LNCAP (cell line): ENCODE data around the gene WBP2NL.

Experiments used
- TF ChIP-seq, protein P1 (sequence below): fragments of 450-650 bp; IDR thresholded peaks from 2 replicates; pipeline ENCODE4 v1.5.1; 2017; ENCODE audit warnings: mild to moderate bottlenecking

Gene WBP2NL

DNA sequence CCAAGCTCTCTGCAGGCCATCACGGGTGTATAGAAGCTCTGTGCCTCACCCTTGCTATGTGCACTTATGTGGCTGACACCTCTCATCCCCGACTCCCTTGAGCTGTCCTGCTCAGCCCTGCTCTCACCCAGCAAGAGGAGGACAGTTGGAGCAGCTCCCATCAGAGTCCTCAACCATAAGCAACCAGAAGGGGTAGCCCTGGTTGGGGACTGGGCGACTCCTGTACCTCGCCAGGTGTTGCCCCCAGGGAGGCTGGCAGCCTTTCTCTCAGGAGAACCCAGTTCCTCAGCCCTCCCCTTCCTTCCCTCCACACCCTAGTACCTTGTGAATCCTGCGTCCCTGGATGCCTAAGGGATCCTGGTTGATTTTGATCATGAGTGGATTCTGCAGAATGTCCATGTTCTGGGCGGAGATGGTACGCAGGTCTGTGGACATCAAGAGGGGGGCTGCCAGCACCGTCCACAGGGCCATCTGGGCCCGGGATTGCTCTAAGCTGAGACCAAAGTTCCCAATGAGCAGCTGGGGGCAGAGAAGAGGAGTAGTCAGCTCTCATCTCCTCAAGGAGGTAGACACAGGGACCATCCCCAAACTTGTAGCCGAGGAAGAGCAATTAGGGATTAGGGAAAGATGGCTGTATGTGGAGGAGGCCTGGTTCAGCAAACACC is 64.0 kb downstream of the WBP2NL start:
- TF ChIP-seq, protein P1, sequence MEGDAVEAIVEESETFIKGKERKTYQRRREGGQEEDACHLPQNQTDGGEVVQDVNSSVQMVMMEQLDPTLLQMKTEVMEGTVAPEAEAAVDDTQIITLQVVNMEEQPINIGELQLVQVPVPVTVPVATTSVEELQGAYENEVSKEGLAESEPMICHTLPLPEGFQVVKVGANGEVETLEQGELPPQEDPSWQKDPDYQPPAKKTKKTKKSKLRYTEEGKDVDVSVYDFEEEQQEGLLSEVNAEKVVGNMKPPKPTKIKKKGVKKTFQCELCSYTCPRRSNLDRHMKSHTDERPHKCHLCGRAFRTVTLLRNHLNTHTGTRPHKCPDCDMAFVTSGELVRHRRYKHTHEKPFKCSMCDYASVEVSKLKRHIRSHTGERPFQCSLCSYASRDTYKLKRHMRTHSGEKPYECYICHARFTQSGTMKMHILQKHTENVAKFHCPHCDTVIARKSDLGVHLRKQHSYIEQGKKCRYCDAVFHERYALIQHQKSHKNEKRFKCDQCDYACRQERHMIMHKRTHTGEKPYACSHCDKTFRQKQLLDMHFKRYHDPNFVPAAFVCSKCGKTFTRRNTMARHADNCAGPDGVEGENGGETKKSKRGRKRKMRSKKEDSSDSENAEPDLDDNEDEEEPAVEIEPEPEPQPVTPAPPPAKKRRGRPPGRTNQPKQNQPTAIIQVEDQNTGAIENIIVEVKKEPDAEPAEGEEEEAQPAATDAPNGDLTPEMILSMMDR: no peak

DNA sequence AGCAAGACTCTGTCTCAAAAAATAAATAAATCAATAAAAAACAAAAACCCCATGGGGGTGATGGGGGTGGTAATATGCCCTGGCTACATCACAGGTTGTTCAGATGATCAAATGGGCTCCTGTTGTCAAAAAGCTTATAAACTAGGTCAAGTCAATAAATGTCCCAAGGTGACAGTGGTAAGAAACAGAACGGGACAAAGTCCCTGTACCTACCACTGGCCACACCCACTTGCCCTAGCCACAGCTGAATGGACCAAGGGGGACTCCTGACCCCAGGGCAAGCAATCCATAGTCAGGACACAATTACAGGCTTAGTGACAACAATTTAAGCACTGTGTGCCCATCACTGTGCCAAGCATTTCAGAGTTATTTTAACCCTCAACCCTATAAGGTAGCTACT is 66.0 kb downstream of the WBP2NL start:
- TF ChIP-seq, protein P1: no peak

DNA sequence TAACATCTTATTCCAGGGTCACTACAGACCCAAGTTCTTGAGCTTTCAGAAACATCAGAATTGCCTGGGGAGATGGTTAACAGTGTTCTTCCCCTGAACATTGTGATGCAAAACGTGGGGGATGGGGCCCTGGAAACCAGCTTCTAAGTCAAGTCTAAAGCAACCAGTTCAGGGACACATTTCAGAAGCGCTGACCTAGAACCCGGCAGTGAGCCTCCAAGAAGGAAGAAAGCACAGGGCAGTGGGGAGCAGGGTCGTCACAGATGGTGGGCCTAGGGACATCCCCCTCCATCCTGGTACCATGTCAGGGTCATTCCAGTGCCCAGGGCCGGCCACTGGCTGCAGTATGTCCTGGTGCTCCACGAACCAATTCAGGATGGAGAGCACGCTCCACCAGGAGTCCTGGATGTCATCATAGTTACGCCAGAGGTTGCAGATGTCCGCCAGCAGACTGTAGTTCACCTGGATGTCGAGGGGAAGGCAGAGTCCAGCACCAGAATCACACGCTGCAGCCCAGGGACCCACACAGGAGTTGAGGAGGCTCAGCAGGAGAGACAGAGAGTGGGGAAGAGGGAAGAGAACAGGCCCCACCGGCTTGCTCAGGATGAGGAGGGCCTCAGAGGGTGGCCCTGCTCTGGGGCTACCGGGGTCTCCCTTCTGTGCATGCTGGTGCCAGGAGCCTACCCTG is 67.0 kb downstream of the WBP2NL start:
- TF ChIP-seq, protein P1: no peak

DNA sequence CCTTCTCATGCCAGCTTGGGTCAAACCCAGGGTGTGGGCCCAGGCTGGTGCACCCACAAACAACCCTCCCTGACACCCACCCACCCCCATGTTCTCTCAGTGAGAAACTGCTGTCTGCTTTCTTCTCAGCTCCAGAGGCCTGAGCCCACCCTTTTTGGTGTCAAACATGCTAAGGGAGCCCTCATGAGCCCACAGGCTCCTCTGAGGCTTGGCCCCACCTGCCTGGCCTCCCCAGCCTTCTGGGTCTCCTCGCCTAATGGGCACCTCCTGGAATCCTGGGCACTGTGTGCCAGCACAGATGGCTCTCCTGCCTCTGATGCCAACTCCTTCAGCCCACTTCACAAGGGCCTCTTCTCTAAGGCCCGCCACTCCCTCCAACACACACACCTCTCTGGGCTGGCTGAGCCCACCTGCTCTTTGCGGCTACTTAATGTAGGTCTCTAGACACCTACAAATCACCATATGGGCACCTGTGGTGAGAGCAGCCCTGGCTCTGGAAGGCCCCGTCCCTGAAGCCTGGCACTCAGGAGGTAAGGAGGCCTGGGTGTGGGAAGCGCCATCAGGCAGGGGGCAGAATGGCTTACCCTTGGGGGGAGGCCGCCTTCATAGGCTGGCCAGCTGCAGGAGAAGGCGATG is 67.7 kb downstream of the WBP2NL start:
- TF ChIP-seq, protein P1: no peak

DNA sequence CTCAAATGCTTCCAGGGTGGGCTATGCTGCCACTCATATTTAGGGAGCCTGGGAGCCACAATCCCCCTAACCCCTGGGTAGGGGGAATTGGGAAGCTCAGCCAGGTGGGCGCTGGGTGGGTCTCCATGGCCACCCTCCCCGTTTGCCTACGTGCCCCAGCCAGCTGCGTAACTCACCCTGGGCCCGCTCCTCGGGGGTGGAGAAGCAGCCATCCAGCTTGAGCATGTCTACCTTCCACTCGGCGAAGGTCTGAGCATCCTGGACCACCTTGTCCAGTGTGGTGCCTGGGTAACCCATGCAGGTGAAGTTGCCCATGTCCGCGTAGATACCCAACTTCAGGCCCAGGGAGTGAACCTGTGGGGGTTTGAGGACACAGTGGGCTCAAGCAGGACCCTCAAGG is 68.3 kb downstream of the WBP2NL start:
- TF ChIP-seq, protein P1: no peak

DNA sequence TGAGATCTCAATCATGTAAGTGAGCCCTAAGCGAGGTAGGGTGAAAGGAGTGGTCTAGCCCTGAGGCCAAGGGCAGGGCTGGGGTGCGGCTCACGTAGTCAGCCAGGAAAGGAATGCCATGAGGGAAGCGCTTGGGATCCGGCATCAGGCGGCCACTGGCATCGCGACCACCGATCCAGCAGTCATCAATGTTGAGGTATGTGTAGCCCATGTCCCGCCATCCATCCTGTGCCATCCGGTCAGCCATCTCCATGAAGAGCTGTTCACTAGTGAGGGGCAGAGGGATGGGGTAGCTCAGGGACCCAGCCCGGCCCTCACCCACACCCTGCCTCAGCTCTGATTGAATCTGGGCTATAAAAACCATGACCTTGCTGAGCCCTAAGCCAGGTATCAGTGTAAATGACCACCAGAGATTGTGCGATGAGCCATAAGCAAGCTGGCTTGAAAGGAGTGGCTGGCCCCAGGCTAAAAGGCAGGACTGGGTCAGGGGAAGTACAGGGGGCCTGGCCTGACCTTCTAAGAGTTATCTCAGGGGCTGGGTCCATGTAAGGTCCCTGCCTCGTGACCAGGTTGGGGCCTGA is 69.2 kb downstream of the WBP2NL start:
- TF ChIP-seq, protein P1: no peak

DNA sequence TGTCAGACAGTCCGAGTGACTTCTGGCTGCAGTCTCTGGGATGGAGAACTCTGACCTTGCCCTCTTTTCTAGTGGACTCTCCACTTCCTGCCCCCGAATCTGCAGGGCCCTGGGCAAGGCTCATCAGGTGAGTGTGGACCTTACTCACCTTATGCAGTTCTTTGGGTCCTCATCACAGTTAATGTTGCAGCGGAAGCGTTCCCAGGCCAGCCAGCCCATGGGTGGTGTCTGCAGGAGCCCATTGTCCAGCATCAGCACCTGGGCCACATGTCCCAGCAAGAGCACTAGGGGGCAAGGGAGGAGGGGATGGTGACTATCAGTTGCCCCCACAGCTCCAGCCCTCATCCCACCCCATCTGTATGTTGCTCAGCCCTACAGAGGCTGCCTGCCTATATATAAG is 69.7 kb downstream of the WBP2NL start:
- TF ChIP-seq, protein P1: no peak
